HG02571 (cell line): Measurements from ENCODE around the gene RBM15.

Source experiments
- ATAC-seq: cut with Tn5 transposase; IDR thresholded peaks from one replicate; pipeline ENCODE4 v1.9.1; 2021; ENCODE audit warnings: mild to moderate bottlenecking, moderate library complexity; ENCODE audit not compliant: unreplicated experiment

Gene RBM15

GRCh38 chr1:110338886-110339406, at the start of gene RBM15:
RBM15 (plus strand) TSS chr1:110339377; CDS start chr1:110339406, 29 bp downstream.
- peak; percentile 66 for ATAC-seq

GRCh38 chr1:110291241-110292030, 47.7 kb upstream of the RBM15 start:
- no peak for ATAC-seq

- no peak for ATAC-seq
Measured at GRCh38 chr1:110292031-110292741, 47.0 kb upstream of the RBM15 start.

GRCh38 chr1:110293601-110294104, 45.5 kb upstream of the RBM15 start:
- no peak for ATAC-seq

GRCh38 chr1:110294308-110294707, 44.9 kb upstream of the RBM15 start:
- ATAC-seq, result no peak

- no peak for ATAC-seq
Measured at GRCh38 chr1:110298991-110299390, 40.2 kb upstream of the RBM15 start.

GRCh38 chr1:110300412-110301085, 38.6 kb upstream of the RBM15 start:
- ATAC-seq, result no peak

- no peak for ATAC-seq
Measured at GRCh38 chr1:110302836-110303235, 36.3 kb upstream of the RBM15 start.

GRCh38 chr1:110305900-110306420, 33.2 kb upstream of the RBM15 start:
- ATAC-seq, result no peak

GRCh38 chr1:110307239-110307974, 31.8 kb upstream of the RBM15 start:
- ATAC-seq, result no peak

GRCh38 chr1:110308247-110308646, 30.9 kb upstream of the RBM15 start:
- no peak for ATAC-seq

GRCh38 chr1:110309139-110309538, 30.0 kb upstream of the RBM15 start:
- no peak for ATAC-seq

GRCh38 chr1:110309767-110310166, 29.4 kb upstream of the RBM15 start:
- ATAC-seq, result no peak

- ATAC-seq, result no peak
Measured at GRCh38 chr1:110310300-110310699, 28.9 kb upstream of the RBM15 start.

- ATAC-seq, result no peak
Measured at GRCh38 chr1:110312188-110313121, 26.7 kb upstream of the RBM15 start.

- no peak for ATAC-seq
Measured at GRCh38 chr1:110316735-110317134, 22.4 kb upstream of the RBM15 start.

- no peak for ATAC-seq
Measured at GRCh38 chr1:110318046-110318445, 21.1 kb upstream of the RBM15 start.

- no peak for ATAC-seq
Measured at GRCh38 chr1:110319332-110320167, 19.6 kb upstream of the RBM15 start.
